CD4-positive, CD25-positive, alpha-beta regulatory T cell (primary cell): ENCODE results near the gene COL21A1. TPM values are rescaled to one million over a fixed set of nuclear protein-coding genes. Genes with fewer than 3 reads are reported as not detected.

Experiments used
- ATAC-seq, 2 donors: fragments of 150-1000 bp; cut with Tn5 transposase; one replicate each; pipeline ENCODE4 v1.10.0; 2021; ENCODE audit warnings: low read depth in 2 of 2, moderate number of reproducible peaks in 2 of 2, moderate library complexity in 1 of 2
- DNase-seq, 3 donors: peaks; one replicate each; pipeline versions ENCODE4 v3.0.0 to v3.0.0-alpha.2; 2012 to 2022; ENCODE audit warnings: mixed read lengths in 1 of 3
- H3K27ac ChIP-seq: one replicate; pipeline ENCODE4 v1.7.0; 2013; ENCODE audit warnings: mild to moderate bottlenecking, low read length; ENCODE audit not compliant: insufficient read depth, poor library complexity, severe bottlenecking
- H3K27me3 ChIP-seq: one replicate; pipeline ENCODE4 v1.7.0; 2013; ENCODE audit warnings: low read length; ENCODE audit not compliant: control insufficient read depth, insufficient read depth
- H3K36me3 ChIP-seq: one replicate; pipeline ENCODE4 v1.7.0; 2013; ENCODE audit warnings: mild to moderate bottlenecking, low read length, moderate library complexity; ENCODE audit not compliant: control insufficient read depth, insufficient read depth
- H3K4me1 ChIP-seq: 2 replicates; pipeline ENCODE4 v1.7.0; 2013; ENCODE audit warnings: mild to moderate bottlenecking, low read length; ENCODE audit not compliant: insufficient read depth, control insufficient read depth, poor library complexity, severe bottlenecking
- H3K4me3 ChIP-seq: one replicate; pipeline ENCODE4 v1.7.0; 2013; ENCODE audit warnings: low read depth, mild to moderate bottlenecking, low read length, moderate library complexity
- H3K9me3 ChIP-seq, 2 experiments: 1 replicate in 1 of 2; 2 replicates in 1 of 2; pipeline ENCODE4 v1.7.0; 2013; ENCODE audit warnings: low read length in 2 of 2, mild to moderate bottlenecking in 1 of 2, moderate library complexity in 1 of 2; ENCODE audit not compliant: control insufficient read depth in 2 of 2
- H3K27ac Mint-ChIP-seq, 3 donors: one replicate each; pipeline ENCODE4 v1.8.0; 2020 to 2022; ENCODE audit warnings: mild to moderate bottlenecking in 3 of 3, mixed read lengths in 3 of 3, moderate library complexity in 2 of 3
- H3K27me3 Mint-ChIP-seq: one replicate; pipeline ENCODE4 v1.8.0; 2022; ENCODE audit warnings: mild to moderate bottlenecking, mixed read lengths
- H3K36me3 Mint-ChIP-seq: one replicate; pipeline ENCODE4 v1.8.0; 2020; ENCODE audit warnings: mixed read lengths
- H3K4me1 Mint-ChIP-seq, 4 donors: one replicate each; pipeline ENCODE4 v1.8.0; 2020 to 2022; ENCODE audit warnings: mixed read lengths in 4 of 4, mild to moderate bottlenecking in 1 of 4
- H3K4me3 Mint-ChIP-seq, 4 donors: one replicate each; pipeline ENCODE4 v1.8.0; 2020 to 2022; ENCODE audit warnings: mild to moderate bottlenecking in 4 of 4, mixed read lengths in 4 of 4, moderate library complexity in 3 of 4
- H3K9me3 Mint-ChIP-seq, 7 donors: one replicate each; pipeline ENCODE4 v1.8.0; 2020 to 2022; ENCODE audit warnings: mixed read lengths in 7 of 7, mild to moderate bottlenecking in 3 of 7, moderate library complexity in 2 of 7
- polyA plus RNA-seq, 4 donors: library from polyadenylated mRNA; unstranded; fragments of 300-500 nt; fragmentation: Illumina TruSeq; gene quantifications; one replicate each; pipeline ENCODE4 v1.2.3, GENCODE V29; 2021
- total RNA-seq: library from RNA; stranded (reverse); gene quantifications from one replicate; pipeline ENCODE4 v1.2.3, GENCODE V29; 2022

The COL21A1 gene
- total RNA-seq (not detected), polyA plus RNA-seq (not detected)

DNA sequence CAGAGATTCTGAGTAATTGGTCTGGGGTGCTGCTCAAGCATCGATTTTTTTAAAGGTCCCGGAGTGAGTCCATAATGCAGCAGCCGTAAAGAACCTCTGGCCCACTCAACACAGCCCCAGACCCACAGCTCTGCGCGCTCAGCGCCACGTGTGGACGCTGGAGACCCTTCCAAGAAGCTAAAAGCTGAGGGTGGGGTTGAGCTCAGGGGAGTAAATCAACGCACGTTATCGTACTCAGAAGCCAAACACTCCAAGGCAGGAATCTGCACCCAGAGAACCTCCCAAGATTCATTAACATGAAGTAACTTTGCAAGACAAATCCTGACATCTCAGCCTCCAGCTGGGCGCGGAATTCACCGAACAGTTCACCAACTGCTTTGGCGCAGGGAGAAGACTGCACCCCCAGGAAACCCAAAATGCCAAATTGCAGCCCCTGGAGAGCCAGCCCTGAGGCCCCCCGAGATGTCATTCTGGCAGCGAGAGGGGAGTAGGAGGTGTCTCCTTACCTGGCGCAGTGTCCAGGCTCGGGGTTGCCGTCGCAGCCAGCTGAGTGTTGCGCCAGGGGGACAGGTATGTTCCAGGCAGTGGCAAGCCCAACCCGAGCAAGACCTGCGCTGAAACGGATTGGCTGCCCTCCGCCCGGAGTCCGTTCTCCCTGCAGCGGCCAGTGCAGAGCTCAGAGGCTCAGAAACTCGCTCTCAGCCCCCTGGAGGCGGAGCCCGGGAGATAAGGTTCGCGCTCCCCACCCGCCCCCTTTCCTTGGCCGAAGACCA, at the start of gene COL21A1:
COL21A1 (minus strand) TSS at position 700 of the 773 bp plus-strand sequence. CDS start 64,962 bp downstream, outside the sequence.
- Mint-ChIP-seq H3K9me3 (peaks cover 0 to 3% (median 0%) of the 10 kb centered on the region in 7 donors), H3K27me3 (no peaks in the 10 kb centered on the region), H3K27ac (peak within 1 kb of the TSS in 1 of 3 donors; percentile 88), H3K4me3 (no peak within 1 kb of the TSS), H3K36me3 (no peaks in the 10 kb centered on the region), H3K4me1 (no peaks in the 10 kb centered on the region)
- H3K4me1 ChIP-seq, result no peaks in the 10 kb centered on the region
- H3K9me3 ChIP-seq, result no peaks in the 10 kb centered on the region
- H3K27me3 ChIP-seq, result no peaks in the 10 kb centered on the region
- no peaks in the 10 kb centered on the region for H3K36me3 ChIP-seq
- DNase-seq (no peak), ATAC-seq (no peak)
- H3K27ac ChIP-seq, result no peak within 1 kb of the TSS
- H3K4me3 ChIP-seq, result no peak within 1 kb of the TSS

DNA sequence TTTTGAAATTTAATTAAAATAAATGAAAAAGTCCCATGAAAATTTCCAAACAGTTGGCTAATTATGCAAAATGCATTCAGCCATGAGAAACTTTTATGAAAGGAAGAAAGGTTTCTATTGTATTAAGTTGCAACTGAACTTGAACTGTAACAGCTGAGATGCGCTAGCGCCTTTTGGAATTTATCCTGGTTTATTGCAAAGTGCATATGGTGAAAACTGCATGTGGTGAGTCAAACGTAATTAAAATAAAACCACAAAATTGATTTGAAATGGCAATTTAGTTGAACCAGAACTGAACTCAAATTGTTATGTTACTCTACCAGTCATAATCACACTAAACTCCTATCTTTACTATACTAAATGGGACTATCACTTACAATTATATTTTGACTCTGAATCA, 46.4 kb upstream of the COL21A1 start:
- no peaks in the 10 kb centered on the region for H3K27me3 Mint-ChIP-seq
- DNase-seq, result no peak

DNA sequence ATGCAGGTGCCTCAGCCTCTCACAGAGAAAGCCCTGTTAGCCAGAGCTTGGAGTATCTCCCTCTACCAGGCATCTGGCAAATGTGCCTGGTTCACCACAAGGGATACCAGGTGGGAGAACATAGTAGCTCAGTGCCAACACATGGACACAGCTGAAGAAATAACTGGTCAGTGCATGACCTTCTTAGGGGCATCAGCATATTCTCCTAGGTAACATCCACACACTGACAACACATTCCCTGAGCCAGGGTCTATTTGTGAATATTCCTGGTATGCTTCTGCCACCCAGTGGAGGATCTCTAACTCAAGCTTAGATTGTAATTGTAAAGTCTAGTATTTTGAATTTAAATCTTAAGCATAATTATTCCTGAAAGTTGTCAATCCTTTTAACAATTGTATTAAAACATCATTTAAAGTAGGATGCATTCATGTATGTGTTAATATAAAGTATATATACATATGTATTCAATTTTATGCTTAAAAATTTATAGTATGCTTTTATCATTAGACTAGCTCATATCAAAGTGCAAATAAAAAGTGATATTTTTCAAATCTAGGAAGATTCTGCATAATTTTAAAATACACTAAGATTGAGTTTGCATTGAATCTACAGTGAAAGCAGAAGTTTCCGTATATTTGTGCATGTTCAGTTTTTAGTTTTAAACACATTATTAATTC, 45.3 kb upstream of the COL21A1 start:
- no peaks in the 10 kb centered on the region for H3K36me3 ChIP-seq
- no peak overlapping the region for H3K27ac ChIP-seq
- Mint-ChIP-seq H3K4me3 (no peak overlapping the region), H3K9me3 (peaks cover 0 to 3% (median 2%) of the 10 kb centered on the region in 7 donors), H3K27ac (no peak overlapping the region), H3K27me3 (no peaks in the 10 kb centered on the region), H3K36me3 (no peaks in the 10 kb centered on the region), H3K4me1 (no peaks in the 10 kb centered on the region)
- H3K4me3 ChIP-seq, result no peak overlapping the region
- ATAC-seq, result no peak
- no peak for DNase-seq
- no peaks in the 10 kb centered on the region for H3K27me3 ChIP-seq
- no peaks in the 10 kb centered on the region for H3K4me1 ChIP-seq
- H3K9me3 ChIP-seq, result no peaks in the 10 kb centered on the region

More for the DNA sequence above, 46.4 kb upstream of the COL21A1 start:
- H3K36me3 ChIP-seq, result no peaks in the 10 kb centered on the region
- Mint-ChIP-seq H3K4me3 (no peak overlapping the region), H3K36me3 (no peaks in the 10 kb centered on the region), H3K4me1 (no peaks in the 10 kb centered on the region), H3K9me3 (peaks cover 0 to 5% (median 0%) of the 10 kb centered on the region in 7 donors), H3K27ac (no peak overlapping the region)
- H3K9me3 ChIP-seq, result no peaks in the 10 kb centered on the region
- H3K27me3 ChIP-seq, result no peaks in the 10 kb centered on the region
- H3K4me3 ChIP-seq, result no peak overlapping the region
- H3K4me1 ChIP-seq, result no peaks in the 10 kb centered on the region
- H3K27ac ChIP-seq, result no peak overlapping the region
- no peak for ATAC-seq

DNA sequence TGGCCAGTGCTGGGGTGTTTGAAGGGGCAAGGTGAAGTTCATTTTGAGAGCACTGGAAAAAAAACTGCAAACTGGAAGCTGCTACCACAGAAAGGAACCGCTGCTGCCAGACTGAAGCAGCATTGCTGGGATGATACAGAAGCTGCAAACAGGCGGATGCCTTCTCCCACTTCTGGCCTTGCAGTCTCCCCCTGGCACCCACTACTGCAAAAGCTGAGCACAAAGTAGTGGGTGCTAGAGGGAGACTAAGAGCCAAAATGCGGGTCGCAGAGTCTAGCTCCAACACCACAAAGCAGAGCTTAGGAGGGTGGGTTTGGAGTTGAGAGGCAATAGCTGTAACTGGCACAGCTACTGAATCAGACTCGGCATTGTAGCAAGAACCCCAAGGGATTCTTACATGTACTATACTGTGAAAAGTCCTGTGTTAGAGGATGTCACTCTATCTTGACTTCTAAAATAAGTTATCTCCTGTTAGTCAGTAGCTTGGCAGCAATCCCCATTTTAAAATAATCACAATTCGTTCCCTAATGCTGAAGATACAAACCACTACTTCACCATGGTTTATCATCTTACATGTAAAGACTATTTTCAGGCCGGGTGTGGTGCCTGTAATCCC, 44.0 kb upstream of the COL21A1 start:
- Histone ChIP-seq H3K36me3 (no peaks in the 10 kb centered on the region), H3K27me3 (no peaks in the 10 kb centered on the region), H3K4me1 (no peaks in the 10 kb centered on the region), H3K4me3 (no peak overlapping the region), H3K9me3 (no peaks in the 10 kb centered on the region), H3K27ac (no peak overlapping the region)
- peaks cover 0 to 4% (median 2%) of the 10 kb centered on the region in 7 donors for H3K9me3 Mint-ChIP-seq
- ATAC-seq, result no peak
- no peak for DNase-seq
- no peaks in the 10 kb centered on the region for H3K36me3 Mint-ChIP-seq
- no peaks in the 10 kb centered on the region for H3K4me1 Mint-ChIP-seq
- no peak overlapping the region for H3K27ac Mint-ChIP-seq
- H3K27me3 Mint-ChIP-seq, result no peaks in the 10 kb centered on the region
- no peak overlapping the region for H3K4me3 Mint-ChIP-seq

DNA sequence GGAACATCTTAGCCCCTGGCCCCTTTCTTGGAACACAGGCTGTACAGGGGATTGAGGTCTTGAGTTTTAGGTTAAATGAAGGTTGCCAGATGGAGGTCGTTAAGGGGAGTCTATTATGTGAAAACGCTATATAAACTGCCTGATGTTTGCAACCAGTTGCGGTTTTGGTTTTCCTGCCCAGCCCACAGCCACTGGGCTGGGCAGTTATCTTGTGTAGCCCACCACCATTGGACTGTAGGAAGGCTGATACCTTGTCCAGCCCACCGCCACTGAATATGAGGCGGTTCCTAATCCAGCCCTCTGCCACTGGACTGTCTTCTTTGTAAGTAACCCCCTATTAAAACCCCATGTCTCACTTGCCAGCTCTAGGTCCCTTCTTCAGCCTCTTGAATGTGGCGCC, 42.3 kb upstream of the COL21A1 start:
- no peak overlapping the region for H3K27ac Mint-ChIP-seq
- H3K9me3 Mint-ChIP-seq, result peaks cover 0 to 6% (median 2%) of the 10 kb centered on the region in 7 donors

DNA sequence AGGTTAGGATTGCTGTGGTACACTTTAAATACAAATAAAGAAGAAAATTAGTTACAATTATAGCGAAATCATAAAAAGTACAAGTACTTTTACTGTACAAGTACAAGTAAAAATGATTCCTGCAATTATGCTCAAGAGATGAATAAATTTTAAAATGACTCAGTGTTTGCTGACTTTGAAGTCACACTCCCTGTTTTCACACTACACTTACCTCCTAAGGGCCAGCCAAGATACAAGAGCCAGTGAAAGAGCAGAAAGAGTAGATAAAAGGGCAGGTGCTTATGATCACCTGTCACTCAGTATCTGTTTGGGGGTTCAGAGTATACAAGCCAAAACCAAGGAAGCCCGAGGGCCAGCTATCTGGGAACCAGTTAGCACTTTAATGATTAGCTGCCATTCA, 41.0 kb upstream of the COL21A1 start:
- H3K4me1 Mint-ChIP-seq, result no peaks in the 10 kb centered on the region
- no peak for DNase-seq
- H3K9me3 Mint-ChIP-seq, result peaks cover 0 to 8% (median 2%) of the 10 kb centered on the region in 7 donors
- Histone ChIP-seq H3K4me3 (no peak overlapping the region), H3K36me3 (no peaks in the 10 kb centered on the region), H3K4me1 (no peaks in the 10 kb centered on the region), H3K9me3 (no peaks in the 10 kb centered on the region), H3K27ac (no peak overlapping the region), H3K27me3 (no peaks in the 10 kb centered on the region)
- H3K36me3 Mint-ChIP-seq, result no peaks in the 10 kb centered on the region
- H3K27me3 Mint-ChIP-seq, result no peaks in the 10 kb centered on the region
- ATAC-seq, result no peak
- H3K27ac Mint-ChIP-seq, result no peak overlapping the region
- H3K4me3 Mint-ChIP-seq, result no peak overlapping the region

More for the DNA sequence above, 42.3 kb upstream of the COL21A1 start:
- H3K4me3 ChIP-seq, result no peak overlapping the region
- ATAC-seq (no peak), DNase-seq (no peak)
- no peaks in the 10 kb centered on the region for H3K9me3 ChIP-seq
- Mint-ChIP-seq H3K36me3 (no peaks in the 10 kb centered on the region), H3K4me3 (no peak overlapping the region), H3K4me1 (no peaks in the 10 kb centered on the region), H3K27me3 (no peaks in the 10 kb centered on the region)
- H3K27ac ChIP-seq, result no peak overlapping the region
- H3K36me3 ChIP-seq, result no peaks in the 10 kb centered on the region
- H3K27me3 ChIP-seq, result no peaks in the 10 kb centered on the region
- no peaks in the 10 kb centered on the region for H3K4me1 ChIP-seq

DNA sequence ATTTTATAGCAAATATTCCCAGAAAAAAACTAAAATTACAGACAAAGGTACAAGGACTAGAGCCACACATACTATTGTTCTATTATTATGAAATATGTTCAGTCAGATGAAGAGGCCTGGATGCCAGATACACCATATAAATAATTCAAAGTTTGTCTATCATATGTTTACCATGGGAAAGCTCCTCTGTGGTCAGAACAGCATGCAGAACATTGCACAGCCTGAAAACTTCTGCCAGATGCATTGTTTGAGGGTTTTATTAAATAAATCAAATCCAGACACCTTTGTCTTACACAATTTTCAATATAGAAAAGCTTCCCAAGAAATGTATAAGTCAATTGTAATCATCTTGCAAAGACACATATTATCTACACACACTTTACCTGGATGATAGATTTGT, 35.0 kb upstream of the COL21A1 start:
- Mint-ChIP-seq H3K4me1 (no peaks in the 10 kb centered on the region), H3K36me3 (no peaks in the 10 kb centered on the region), H3K4me3 (no peak overlapping the region), H3K27me3 (no peaks in the 10 kb centered on the region), H3K27ac (no peak overlapping the region), H3K9me3 (peaks cover 0 to 6% (median 3%) of the 10 kb centered on the region in 7 donors)
- H3K9me3 ChIP-seq, result no peaks in the 10 kb centered on the region
- no peak overlapping the region for H3K27ac ChIP-seq
- no peaks in the 10 kb centered on the region for H3K27me3 ChIP-seq
- no peaks in the 10 kb centered on the region for H3K4me1 ChIP-seq
- no peak overlapping the region for H3K4me3 ChIP-seq
- no peak for ATAC-seq
- no peaks in the 10 kb centered on the region for H3K36me3 ChIP-seq
- DNase-seq, result no peak
